Transverse colon (tissue), 4 donors: ENCODE results near the gene AARS2.

ENCODE experiments used
- CTCF ChIP-seq, 5 experiments: fragments of 200-600 bp in 3 of 5; fragments of 450-650 bp in 2 of 5; sonication (generic) in 3 of 5; IDR thresholded peaks; 1 replicate in 2 of 5; 2 replicates in 3 of 5; pipeline ENCODE4 v1.5.1; 2016 to 2017; ENCODE audit warnings: antibody characterized with exemption in 5 of 5, inconsistent platforms in 3 of 5, mild to moderate bottlenecking in 2 of 5, moderate library complexity in 1 of 5
- POLR2A ChIP-seq: fragments of 450-650 bp; IDR thresholded peaks from one replicate; pipeline ENCODE4 v1.6.1; 2016; ENCODE audit warnings: antibody characterized with exemption, mild to moderate bottlenecking, moderate library complexity
- POLR2AphosphoS5 ChIP-seq, 3 donors: sonication (generic); formaldehyde crosslinking; IDR thresholded peaks; one replicate each; pipeline ENCODE4 v1.6.1; 2016; ENCODE audit warnings: antibody characterized with exemption in 3 of 3

GRCh38 chr6:44298055-44298803, 14.9 kb downstream of the AARS2 start:
- no peak for TF ChIP-seq POLR2A
- TF ChIP-seq CTCF (IDR thresholded peaks at IDR 0.05): no peak
- TF ChIP-seq POLR2AphosphoS5 (IDR thresholded peaks at IDR 0.05): no peak
